Measurements from ENCODE around the gene RRAS2.

- TF ChIP-seq REST (IDR thresholded peaks at IDR 0.05; ENCODE audit: insufficient read depth in 1 of 2, low read depth in 2 of 2, low read length in 2 of 2) (no peak), SIN3A (IDR thresholded peaks at IDR 0.05; ENCODE audit: borderline replicate concordance, insufficient read depth, low read length) (no peak), POLR2AphosphoS5 (IDR thresholded peaks at IDR 0.05; ENCODE audit: low read depth, low read length) (no peak), TAF1 (IDR thresholded peaks at IDR 0.05; ENCODE audit: borderline replicate concordance, insufficient read depth, low read length) (peak; percentile 22; the same call in 1 of the 2 replicates)
Observed at GRCh38 chr11:14336507-14337503, 22.2 kb downstream of the RRAS2 start.
